Bronchial epithelial cell (primary cell): ENCODE measurements around the gene HEXIM1. TPM values are rescaled to one million over a fixed set of nuclear protein-coding genes. Genes with fewer than 3 reads are reported as not detected.
A peak's percentile ranks its signal among the peaks of the same experiment; 100 is the strongest.

Experiments used
- DNase-seq: peaks from one replicate; pipeline ENCODE4 v3.0.0-alpha.2; 2010; ENCODE audit warnings: low read depth
- FAIRE-seq: peaks from 2 replicates; lab custom pipeline; 2011; peaks lifted over from hg19 to GRCh38; lab: Jason Lieb, UNC
- H3K27me3 ChIP-seq: 2 replicates; pipeline ENCODE4 v1.5.1; 2011; ENCODE audit warnings: low read length; ENCODE audit not compliant: control insufficient read depth, insufficient read depth
- H3K36me3 ChIP-seq: 2 replicates; pipeline ENCODE4 v1.5.1; 2011; ENCODE audit warnings: low read length; ENCODE audit not compliant: control insufficient read depth, insufficient read depth
- H3K4me3 ChIP-seq: 2 replicates; pipeline ENCODE4 v1.5.1; 2011; ENCODE audit warnings: mild to moderate bottlenecking, low read depth, low read length, control low read depth
- total RNA-seq: library from RNA; depleted of rRNA; stranded (reverse); fragments of >200 nt; gene quantifications from 2 replicates; pipeline ENCODE4 v1.2.1, GENCODE V29; 2014
- TF ChIP-seq, protein P1 (sequence below): IDR thresholded peaks from 2 replicates; pipeline ENCODE4 v1.5.1; 2011; ENCODE audit warnings: mild to moderate bottlenecking, moderate library complexity, low read length, control low read depth, inconsistent platforms; ENCODE audit not compliant: insufficient read depth, severe bottlenecking

The HEXIM1 gene
- total RNA-seq, 1 donor from 2014 or later, result 7.1 TPM

DNA sequence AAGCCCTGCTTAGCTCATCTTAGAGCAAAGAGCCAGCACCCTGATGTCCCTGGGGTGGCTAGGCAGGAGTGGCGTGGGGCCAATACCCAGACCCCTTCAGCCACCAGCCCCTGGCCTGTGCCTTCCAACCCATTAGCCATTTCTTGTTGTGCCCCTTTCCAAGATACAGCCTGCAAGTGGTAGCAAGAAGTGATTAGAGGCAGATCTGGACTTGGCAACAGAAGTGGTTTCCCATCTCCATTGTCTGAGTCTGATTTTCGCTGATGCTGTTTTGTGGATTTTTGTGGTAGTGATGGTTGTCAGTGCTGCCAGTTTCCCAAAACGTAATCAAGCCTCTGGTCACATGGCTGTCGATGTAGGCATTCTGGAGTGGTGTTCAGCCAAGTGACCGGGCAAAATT is 41.7 kb upstream of the HEXIM1 start:
- Histone ChIP-seq H3K27me3 (no peaks in the 10 kb centered on the region), H3K4me3 (no peak overlapping the region), H3K36me3 (peaks cover 49% of the 10 kb centered on the region)
- FAIRE-seq, result peak; percentile 32
- TF ChIP-seq, protein P1, sequence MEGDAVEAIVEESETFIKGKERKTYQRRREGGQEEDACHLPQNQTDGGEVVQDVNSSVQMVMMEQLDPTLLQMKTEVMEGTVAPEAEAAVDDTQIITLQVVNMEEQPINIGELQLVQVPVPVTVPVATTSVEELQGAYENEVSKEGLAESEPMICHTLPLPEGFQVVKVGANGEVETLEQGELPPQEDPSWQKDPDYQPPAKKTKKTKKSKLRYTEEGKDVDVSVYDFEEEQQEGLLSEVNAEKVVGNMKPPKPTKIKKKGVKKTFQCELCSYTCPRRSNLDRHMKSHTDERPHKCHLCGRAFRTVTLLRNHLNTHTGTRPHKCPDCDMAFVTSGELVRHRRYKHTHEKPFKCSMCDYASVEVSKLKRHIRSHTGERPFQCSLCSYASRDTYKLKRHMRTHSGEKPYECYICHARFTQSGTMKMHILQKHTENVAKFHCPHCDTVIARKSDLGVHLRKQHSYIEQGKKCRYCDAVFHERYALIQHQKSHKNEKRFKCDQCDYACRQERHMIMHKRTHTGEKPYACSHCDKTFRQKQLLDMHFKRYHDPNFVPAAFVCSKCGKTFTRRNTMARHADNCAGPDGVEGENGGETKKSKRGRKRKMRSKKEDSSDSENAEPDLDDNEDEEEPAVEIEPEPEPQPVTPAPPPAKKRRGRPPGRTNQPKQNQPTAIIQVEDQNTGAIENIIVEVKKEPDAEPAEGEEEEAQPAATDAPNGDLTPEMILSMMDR, result no peak
- DNase-seq, result no peak

DNA sequence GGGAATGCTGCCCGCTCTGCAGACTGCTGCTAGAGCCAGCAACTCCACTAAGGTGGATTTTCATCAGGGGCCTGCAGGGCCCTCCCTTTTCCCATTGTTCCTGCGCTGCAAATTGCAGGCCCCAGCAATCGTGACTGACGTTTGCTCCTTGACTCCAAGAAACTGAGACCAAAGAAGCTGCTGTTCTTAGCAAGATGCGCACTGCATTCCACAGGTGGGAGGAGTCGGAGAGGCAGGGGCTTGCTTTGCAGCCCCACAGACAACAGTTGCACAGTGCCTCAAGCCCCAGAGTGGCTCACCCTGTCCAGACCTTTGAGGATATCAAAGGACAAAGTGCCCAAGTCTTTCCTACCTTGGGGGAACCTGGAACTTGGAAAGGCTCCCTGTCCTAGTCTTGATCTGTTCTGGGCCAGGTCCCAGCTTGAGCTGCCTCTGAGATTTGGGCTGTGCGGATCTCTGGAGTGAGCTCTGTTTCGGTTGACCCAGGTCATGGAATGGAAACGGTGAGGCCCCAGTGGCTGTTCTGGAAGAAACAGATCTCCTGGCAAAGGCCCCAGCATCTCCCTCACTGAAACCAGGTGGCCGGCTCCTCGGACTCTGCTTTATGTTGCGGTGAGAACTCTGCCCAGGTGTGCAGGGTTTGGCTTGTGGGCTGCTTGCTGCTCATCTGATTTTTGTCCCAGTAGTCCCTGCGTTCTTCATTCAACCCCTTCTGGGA is 40.8 kb upstream of the HEXIM1 start:
- H3K36me3 ChIP-seq, result peaks cover 46% of the 10 kb centered on the region
- no peaks in the 10 kb centered on the region for H3K27me3 ChIP-seq
- no peak overlapping the region for H3K4me3 ChIP-seq
- TF ChIP-seq, protein P1, result no peak
- DNase-seq (no peak), FAIRE-seq (no peak)

DNA sequence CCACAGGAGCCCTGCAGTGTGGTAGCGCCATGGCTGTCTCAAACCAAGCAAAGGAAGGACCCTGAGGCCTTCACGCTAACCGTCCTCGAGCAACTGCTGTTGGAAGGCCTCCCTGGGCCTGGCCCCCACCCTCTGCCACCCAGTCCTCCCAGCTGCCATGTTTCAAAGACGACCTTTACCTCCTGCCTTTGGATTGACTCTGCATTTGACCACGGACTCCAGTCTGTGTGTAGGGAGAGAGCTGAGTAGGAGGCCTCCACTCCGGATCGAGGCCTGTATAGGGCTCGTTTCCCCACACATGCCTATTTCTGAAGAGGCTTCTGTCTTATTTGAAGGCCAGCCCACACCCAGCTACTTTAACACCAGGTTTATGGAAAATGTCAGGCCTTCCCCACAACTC is 40.2 kb upstream of the HEXIM1 start:
- peaks cover 45% of the 10 kb centered on the region for H3K36me3 ChIP-seq
- TF ChIP-seq, protein P1, result no peak
- no peak for FAIRE-seq

DNA sequence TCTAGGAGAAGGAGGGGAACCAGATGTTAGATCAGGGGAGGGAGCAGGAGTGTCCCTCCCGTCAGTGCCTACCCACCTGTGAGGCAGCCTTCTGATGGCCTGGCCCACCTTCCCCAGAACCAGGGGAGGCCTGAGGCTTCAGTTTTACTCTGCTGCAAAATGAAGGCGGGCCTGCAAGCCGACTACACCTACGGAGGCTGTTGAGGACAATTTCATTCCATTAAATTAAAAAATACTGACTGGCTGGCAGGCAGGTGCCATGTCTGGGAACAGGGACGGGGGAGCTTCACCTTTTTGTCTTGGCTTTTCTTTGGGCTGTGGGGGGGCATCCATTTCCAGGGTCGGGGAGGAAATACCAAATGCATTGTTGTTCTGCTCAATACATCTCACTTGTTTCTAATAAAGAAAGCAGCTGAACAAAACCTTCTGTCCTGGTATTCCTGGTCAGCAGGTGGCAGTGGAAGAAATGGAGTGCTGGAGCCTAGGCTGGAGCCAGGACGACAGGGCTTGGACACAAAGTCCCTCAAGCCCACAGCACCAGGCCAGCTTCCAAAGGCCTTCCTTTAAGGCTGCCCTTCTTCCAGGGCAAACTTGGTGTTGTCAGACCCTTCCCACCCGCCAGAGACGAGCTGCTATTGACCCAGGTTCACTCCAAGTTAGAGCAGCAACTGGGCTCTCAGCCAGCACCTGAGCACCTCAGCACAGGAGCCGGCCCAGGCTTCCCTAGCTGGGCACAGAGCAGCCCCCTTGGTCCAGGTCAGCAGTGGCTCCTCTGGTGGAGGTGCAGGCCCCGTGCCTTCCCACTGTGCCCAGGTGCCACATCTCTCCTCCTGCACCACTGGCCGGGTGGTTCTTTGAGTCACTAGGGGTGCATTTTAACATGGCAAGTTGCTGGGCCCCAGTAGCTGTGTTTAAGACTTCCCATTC is 39.4 kb upstream of the HEXIM1 start:
- no peak overlapping the region for H3K4me3 ChIP-seq
- no peak for DNase-seq
- H3K36me3 ChIP-seq, result peaks cover 40% of the 10 kb centered on the region
- TF ChIP-seq, protein P1, result peak; percentile 23
- no peaks in the 10 kb centered on the region for H3K27me3 ChIP-seq
- FAIRE-seq, result no peak

More for the DNA sequence above, 40.2 kb upstream of the HEXIM1 start:
- Histone ChIP-seq H3K4me3 (no peak overlapping the region), H3K27me3 (no peaks in the 10 kb centered on the region)
- DNase-seq, result no peak

DNA sequence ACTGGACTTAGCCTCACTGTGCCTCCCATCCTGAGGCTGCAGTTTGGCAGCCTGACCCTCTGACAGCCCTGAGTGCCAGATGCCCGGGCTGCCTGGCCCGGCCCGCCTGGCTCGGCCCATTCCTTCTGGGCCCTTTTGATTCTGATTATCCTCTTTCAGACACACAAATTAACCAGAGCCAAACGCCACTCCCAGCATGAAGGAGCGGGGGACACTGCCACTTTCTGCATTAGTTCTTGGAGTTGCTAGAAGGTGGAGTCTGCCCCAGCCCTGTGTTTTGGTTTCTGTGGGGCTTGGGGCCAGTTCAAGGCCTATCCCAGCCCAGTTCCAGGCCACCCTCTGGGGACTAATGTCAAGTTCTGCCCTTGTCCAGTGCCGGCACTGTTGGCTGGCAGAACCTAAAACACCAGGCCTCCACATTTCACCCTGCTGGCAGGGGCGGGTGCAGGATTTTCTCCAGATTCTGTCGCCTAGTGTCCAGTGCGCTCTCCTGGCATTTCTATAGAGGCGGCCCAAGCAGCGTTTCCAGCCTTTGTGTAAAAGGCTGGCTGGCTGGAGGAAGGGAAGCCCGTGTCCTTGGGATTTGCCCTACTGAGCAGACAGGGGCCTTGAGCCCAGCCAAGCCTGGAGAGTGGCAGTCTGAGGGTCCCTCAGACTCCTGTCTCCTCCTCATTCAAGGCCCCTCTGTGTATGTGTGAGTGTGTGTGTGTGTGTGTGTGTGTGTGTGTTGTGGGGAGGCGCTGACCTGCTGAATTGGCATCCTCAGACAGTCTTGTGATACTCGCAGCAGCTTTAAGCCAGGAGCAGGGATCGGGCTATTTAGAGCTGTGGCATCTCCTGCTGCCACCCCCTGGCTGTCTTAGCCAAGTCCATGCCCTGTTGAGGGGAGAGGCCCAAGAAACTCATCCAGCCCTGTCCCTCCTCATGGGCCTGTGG is 37.3 kb upstream of the HEXIM1 start:
- Histone ChIP-seq H3K36me3 (peaks cover 30% of the 10 kb centered on the region), H3K4me3 (no peak overlapping the region), H3K27me3 (no peaks in the 10 kb centered on the region)
- FAIRE-seq (no peak), DNase-seq (no peak)
- TF ChIP-seq, protein P1, result no peak
